ENCODE measurements around the gene MAGEA11. TPM values are rescaled to one million over a fixed set of nuclear protein-coding genes. Genes with fewer than 3 reads are reported as not detected.
"Not testable (repeated sequence)": the region's sequence is repeated elsewhere in the genome, so short reads cannot be mapped to it uniquely, and the experiment has no call there.

MAGEA11 gene
- total RNA-seq, 2 donors from 2014 or later, result 5.6 TPM; not detected in 1

- Histone ChIP-seq H3K36me3 (no peaks in the 10 kb centered on the region), H3K27me3 (replicated peaks; ENCODE audit: insufficient read depth) (no peaks in the 10 kb centered on the region), H3K27ac (no peak overlapping the region), H3K9me3 (no peaks in the 10 kb centered on the region), H3K4me3 (no peak overlapping the region), H3K4me1 (replicated peaks) (no peaks in the 10 kb centered on the region)
- no peak for DNase-seq (ENCODE audit: low spot score)
- no peak for TF ChIP-seq POLR2A (IDR thresholded peaks at IDR 0.05)
- TF ChIP-seq CTCF (IDR thresholded peaks at IDR 0.05), result no peak
- no peak for TF ChIP-seq POLR2AphosphoS5 (IDR thresholded peaks at IDR 0.05)
- intact Hi-C loops (cut with DNase I), result no loop called here
- 92% methylated on average over 8 of the region's 8 CpGs for WGBS
These were observed 45.6 kb downstream of the MAGEA11 start for GRCh38 chrX:149757206-149758067.

- DNase-seq (ENCODE audit: low spot score), result no peak
- H3K27me3 ChIP-seq (replicated peaks; ENCODE audit: insufficient read depth), result no peaks in the 10 kb centered on the region
- no peaks in the 10 kb centered on the region for H3K9me3 ChIP-seq
- H3K36me3 ChIP-seq, result no peaks in the 10 kb centered on the region
- H3K4me3 ChIP-seq, result no peak overlapping the region
- no peaks in the 10 kb centered on the region for H3K4me1 ChIP-seq (replicated peaks)
- TF ChIP-seq POLR2AphosphoS5 (IDR thresholded peaks at IDR 0.05), result no peak
- TF ChIP-seq POLR2A (IDR thresholded peaks at IDR 0.05), result no peak
- no peak for TF ChIP-seq CTCF (IDR thresholded peaks at IDR 0.05)
- intact Hi-C loops (cut with DNase I), result no loop called here
- 96% methylated on average over 17 of the region's 18 CpGs for WGBS
- no peak overlapping the region for H3K27ac ChIP-seq
These were observed 46.3 kb downstream of the MAGEA11 start for GRCh38 chrX:149758068-149758714.

- H3K27me3 ChIP-seq (replicated peaks; ENCODE audit: insufficient read depth); H3K4me1 ChIP-seq (replicated peaks); intact Hi-C loops (cut with DNase I); H3K4me3 ChIP-seq; H3K27ac ChIP-seq; H3K9me3 ChIP-seq; DNase-seq (ENCODE audit: low spot score); H3K36me3 ChIP-seq: not testable (repeated sequence)
- WGBS, result 97% methylated on average over 17 of the region's 17 CpGs
These were observed 46.8 kb downstream of the MAGEA11 start for GRCh38 chrX:149758715-149759078.

- 96% methylated on average over 6 of the region's 7 CpGs for WGBS
- H3K27ac ChIP-seq, result no peak overlapping the region
- no peak for DNase-seq (ENCODE audit: low spot score)
- intact Hi-C loops (cut with DNase I), result no loop called here
- no peaks in the 10 kb centered on the region for H3K36me3 ChIP-seq
- TF ChIP-seq CTCF (IDR thresholded peaks at IDR 0.05), result no peak
- no peak for TF ChIP-seq POLR2AphosphoS5 (IDR thresholded peaks at IDR 0.05)
- TF ChIP-seq POLR2A (IDR thresholded peaks at IDR 0.05), result no peak
- no peaks in the 10 kb centered on the region for H3K27me3 ChIP-seq (replicated peaks; ENCODE audit: insufficient read depth)
- no peaks in the 10 kb centered on the region for H3K9me3 ChIP-seq
- H3K4me1 ChIP-seq (replicated peaks), result no peaks in the 10 kb centered on the region
- no peak overlapping the region for H3K4me3 ChIP-seq
These were observed 48.0 kb downstream of the MAGEA11 start for GRCh38 chrX:149759824-149760223.

GRCh38 chrX:149760965-149761364 is 49.1 kb downstream of the MAGEA11 start:
- no peak for DNase-seq (ENCODE audit: low spot score)
- H3K36me3 ChIP-seq, result no peaks in the 10 kb centered on the region
- H3K27ac ChIP-seq, result no peak overlapping the region
- H3K4me1 ChIP-seq (replicated peaks), result no peaks in the 10 kb centered on the region
- intact Hi-C loops (cut with DNase I), result no loop called here
- no peak overlapping the region for H3K4me3 ChIP-seq
- H3K27me3 ChIP-seq (replicated peaks; ENCODE audit: insufficient read depth), result no peaks in the 10 kb centered on the region
- WGBS, result 91% methylated on average over 3 of the region's 3 CpGs
- no peaks in the 10 kb centered on the region for H3K9me3 ChIP-seq
- TF ChIP-seq POLR2AphosphoS5 (IDR thresholded peaks at IDR 0.05) (no peak), CTCF (IDR thresholded peaks at IDR 0.05) (no peak), POLR2A (IDR thresholded peaks at IDR 0.05) (no peak)

GRCh38 chrX:149761858-149762674 is 50.2 kb downstream of the MAGEA11 start:
- H3K9me3 ChIP-seq; H3K27me3 ChIP-seq (replicated peaks; ENCODE audit: insufficient read depth); H3K27ac ChIP-seq; H3K36me3 ChIP-seq; H3K4me3 ChIP-seq; intact Hi-C loops (cut with DNase I); H3K4me1 ChIP-seq (replicated peaks); DNase-seq (ENCODE audit: low spot score): not testable (repeated sequence)
- WGBS, result 96% methylated on average over 10 of the region's 22 CpGs

All from prostate gland (tissue), 2 donors.